Activated T-helper 1 cell treated with anti-CD3 and anti-CD28 coated beads, Interleukin-2, amount 50 U/mL, for 16 hours (primary cell): Measurements from ENCODE around the gene CSNK1A1.
"Not testable (repeated sequence)": the region's sequence is repeated elsewhere in the genome, so short reads cannot be mapped to it uniquely, and the experiment has no call there.

Experiments used
- DNase-seq, 2 donors: peaks; one replicate each; pipeline ENCODE4 v3.0.0-alpha.2; 2020; ENCODE audit warnings: low read depth in 1 of 2, low spot score in 1 of 2

Gene CSNK1A1

GRCh38 chr5:149551227-149552037 is at the start of gene CSNK1A1:
Gene CSNK1A1 (minus strand): TSS chr5:149551439. CDS start chr5:149550964, 475 bp downstream.
- DNase-seq: peak; percentile 98 to 99

GRCh38 chr5:149600932-149601331 is 49.7 kb upstream of the CSNK1A1 start:
- DNase-seq: no peak

GRCh38 chr5:149599375-149599774 is 48.1 kb upstream of the CSNK1A1 start:
- no peak for DNase-seq

- DNase-seq: no peak
Measured at GRCh38 chr5:149598966-149599365, 47.7 kb upstream of the CSNK1A1 start.

GRCh38 chr5:149598234-149598633 is 47.0 kb upstream of the CSNK1A1 start:
- not testable (repeated sequence) for DNase-seq

- no peak for DNase-seq
Measured at GRCh38 chr5:149597618-149598017, 46.4 kb upstream of the CSNK1A1 start.

GRCh38 chr5:149596712-149597111 is 45.5 kb upstream of the CSNK1A1 start:
- DNase-seq: no peak

GRCh38 chr5:149595105-149595504 is 43.9 kb upstream of the CSNK1A1 start:
- not testable (repeated sequence) for DNase-seq

GRCh38 chr5:149594206-149594895 is 43.1 kb upstream of the CSNK1A1 start:
- DNase-seq: no peak

- DNase-seq: no peak
Measured at GRCh38 chr5:149593370-149593769, 42.1 kb upstream of the CSNK1A1 start.

GRCh38 chr5:149588936-149589335 is 37.7 kb upstream of the CSNK1A1 start:
- no peak for DNase-seq

- no peak for DNase-seq
Measured at GRCh38 chr5:149586708-149587318, 35.6 kb upstream of the CSNK1A1 start.

GRCh38 chr5:149585910-149586309 is 34.7 kb upstream of the CSNK1A1 start:
- no peak for DNase-seq

GRCh38 chr5:149584121-149584520 is 32.9 kb upstream of the CSNK1A1 start:
- no peak for DNase-seq

GRCh38 chr5:149583394-149583793 is 32.2 kb upstream of the CSNK1A1 start:
- DNase-seq: no peak

GRCh38 chr5:149581931-149582768 is 30.9 kb upstream of the CSNK1A1 start:
- no peak for DNase-seq

- DNase-seq: peak; percentile 13 to 28
Measured at GRCh38 chr5:149581192-149581861, 30.1 kb upstream of the CSNK1A1 start, which contains the start of gene ARHGEF37. Gene ARHGEF37 (plus strand): TSS chr5:149581498. CDS start chr5:149597770, 16,272 bp downstream.

- DNase-seq: no peak
Measured at GRCh38 chr5:149580808-149581191, 29.6 kb upstream of the CSNK1A1 start.

GRCh38 chr5:149578896-149579295 is 27.7 kb upstream of the CSNK1A1 start:
- no peak for DNase-seq

GRCh38 chr5:149576021-149576420 is 24.8 kb upstream of the CSNK1A1 start:
- DNase-seq: no peak
